ENCODE results near the gene BPIFB2. TPM values are rescaled to one million over a fixed set of nuclear protein-coding genes. Genes with fewer than 3 reads are reported as not detected.

BPIFB2 gene
- polyA plus RNA-seq, 1 donor (not counting 4 experiments of a cell fraction or from before 2014, with no cell fraction given), result not detected

- FAIRE-seq (no peak), DNase-seq (ENCODE audit: low read depth, low spot score) (no peak)
- Histone ChIP-seq H3K9ac (ENCODE audit: control insufficient read depth, extremely low read depth, insufficient read depth, low read length) (no peak overlapping the region), H3K4me1 (ENCODE audit: control insufficient read depth, extremely low read depth, insufficient read depth, low read length) (no peaks in the 10 kb centered on the region), H4K20me1 (ENCODE audit: control insufficient read depth, extremely low read depth, insufficient read depth, low read length) (no peaks in the 10 kb centered on the region), H3K27me3 (ENCODE audit: control insufficient read depth, extremely low read depth, insufficient read depth, low read length) (no peaks in the 10 kb centered on the region), H2AFZ (ENCODE audit: control insufficient read depth, low read length) (no peak overlapping the region), H3K79me2 (ENCODE audit: control insufficient read depth, insufficient read depth, low read length) (no peaks in the 10 kb centered on the region), H3K36me3 (ENCODE audit: control insufficient read depth in 2 of 2, extremely low read depth in 1 of 2, insufficient read depth in 2 of 2, low read length in 2 of 2) (no peaks in the 10 kb centered on the region), H3K9me1 (ENCODE audit: control insufficient read depth, extremely low read depth, insufficient read depth, low read length) (no peaks in the 10 kb centered on the region), H3K4me3 (ENCODE audit: control insufficient read depth in 2 of 3, extremely low read depth in 1 of 3, insufficient read depth in 2 of 3, low read depth in 1 of 3, low read length in 3 of 3) (no peak overlapping the region), H3K4me2 (ENCODE audit: control insufficient read depth, extremely low read depth, insufficient read depth, low read depth, low read length) (no peak overlapping the region), H3K27ac (ENCODE audit: control insufficient read depth, insufficient read depth, low read length) (no peak overlapping the region), H3K9me3 (ENCODE audit: control insufficient read depth, low read depth, low read length) (no peaks in the 10 kb centered on the region)
- no peak for TF ChIP-seq EZH2 (IDR thresholded peaks at IDR 0.05; ENCODE audit: low read length)
- TF ChIP-seq, protein P1, sequence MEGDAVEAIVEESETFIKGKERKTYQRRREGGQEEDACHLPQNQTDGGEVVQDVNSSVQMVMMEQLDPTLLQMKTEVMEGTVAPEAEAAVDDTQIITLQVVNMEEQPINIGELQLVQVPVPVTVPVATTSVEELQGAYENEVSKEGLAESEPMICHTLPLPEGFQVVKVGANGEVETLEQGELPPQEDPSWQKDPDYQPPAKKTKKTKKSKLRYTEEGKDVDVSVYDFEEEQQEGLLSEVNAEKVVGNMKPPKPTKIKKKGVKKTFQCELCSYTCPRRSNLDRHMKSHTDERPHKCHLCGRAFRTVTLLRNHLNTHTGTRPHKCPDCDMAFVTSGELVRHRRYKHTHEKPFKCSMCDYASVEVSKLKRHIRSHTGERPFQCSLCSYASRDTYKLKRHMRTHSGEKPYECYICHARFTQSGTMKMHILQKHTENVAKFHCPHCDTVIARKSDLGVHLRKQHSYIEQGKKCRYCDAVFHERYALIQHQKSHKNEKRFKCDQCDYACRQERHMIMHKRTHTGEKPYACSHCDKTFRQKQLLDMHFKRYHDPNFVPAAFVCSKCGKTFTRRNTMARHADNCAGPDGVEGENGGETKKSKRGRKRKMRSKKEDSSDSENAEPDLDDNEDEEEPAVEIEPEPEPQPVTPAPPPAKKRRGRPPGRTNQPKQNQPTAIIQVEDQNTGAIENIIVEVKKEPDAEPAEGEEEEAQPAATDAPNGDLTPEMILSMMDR (optimal IDR thresholded peaks at IDR 0.05 in 1 of 3, IDR thresholded peaks at IDR 0.05 in 1 of 3, conservative IDR thresholded peaks at IDR 0.05 in 1 of 3; ENCODE audit: extremely low read depth in 1 of 3, insufficient read depth in 2 of 3, low read length in 3 of 3), result no peak
- dilution Hi-C loops (cut with MboI; ENCODE audit: extremely low pct_ligation_motif_present, low sequenced_read_pairs), result no loop called here
These were observed 20.6 kb downstream of the BPIFB2 start for GRCh38 chr20:33027769-33028751.

- Histone ChIP-seq H3K79me2 (ENCODE audit: control insufficient read depth, insufficient read depth, low read length) (no peaks in the 10 kb centered on the region), H3K4me2 (ENCODE audit: control insufficient read depth, extremely low read depth, insufficient read depth, low read depth, low read length) (no peak overlapping the region), H4K20me1 (ENCODE audit: control insufficient read depth, extremely low read depth, insufficient read depth, low read length) (no peaks in the 10 kb centered on the region), H3K4me3 (ENCODE audit: control insufficient read depth in 2 of 3, extremely low read depth in 1 of 3, insufficient read depth in 2 of 3, low read depth in 1 of 3, low read length in 3 of 3) (no peak overlapping the region), H3K9me1 (ENCODE audit: control insufficient read depth, extremely low read depth, insufficient read depth, low read length) (no peaks in the 10 kb centered on the region), H2AFZ (ENCODE audit: control insufficient read depth, low read length) (no peak overlapping the region), H3K27ac (ENCODE audit: control insufficient read depth, insufficient read depth, low read length) (no peak overlapping the region), H3K27me3 (ENCODE audit: control insufficient read depth, extremely low read depth, insufficient read depth, low read length) (no peaks in the 10 kb centered on the region), H3K36me3 (ENCODE audit: control insufficient read depth in 2 of 2, extremely low read depth in 1 of 2, insufficient read depth in 2 of 2, low read length in 2 of 2) (no peaks in the 10 kb centered on the region), H3K9me3 (ENCODE audit: control insufficient read depth, low read depth, low read length) (no peaks in the 10 kb centered on the region), H3K4me1 (ENCODE audit: control insufficient read depth, extremely low read depth, insufficient read depth, low read length) (no peaks in the 10 kb centered on the region), H3K9ac (ENCODE audit: control insufficient read depth, extremely low read depth, insufficient read depth, low read length) (no peak overlapping the region)
- DNase-seq (ENCODE audit: low read depth, low spot score), result no peak
- no peak for TF ChIP-seq EZH2 (IDR thresholded peaks at IDR 0.05; ENCODE audit: low read length)
- TF ChIP-seq, protein P1 (optimal IDR thresholded peaks at IDR 0.05 in 1 of 3, IDR thresholded peaks at IDR 0.05 in 1 of 3, conservative IDR thresholded peaks at IDR 0.05 in 1 of 3; ENCODE audit: extremely low read depth in 1 of 3, insufficient read depth in 2 of 3, low read length in 3 of 3), result no peak
- dilution Hi-C loops (cut with MboI; ENCODE audit: extremely low pct_ligation_motif_present, low sequenced_read_pairs), result no loop called here
- FAIRE-seq, result no peak
These were observed 21.4 kb downstream of the BPIFB2 start for GRCh38 chr20:33028875-33029274.

Data from keratinocyte (primary cell).